Measurements from ENCODE around the gene SASS6. TPM values are rescaled to one million over a fixed set of nuclear protein-coding genes. Genes with fewer than 3 reads are reported as not detected.

Gene SASS6
- total and polyA plus RNA-seq, 9 of the 15 experiments (the other 6 are each of a cell fraction or from before 2014, with no cell fraction given), result 11.6 to 34.1 (median 18.0) TPM

- TF ChIP-seq MCM3 (IDR thresholded peaks at IDR 0.05) (no peak), HNRNPLL (IDR thresholded peaks at IDR 0.05; ENCODE audit: low read depth, low read length, poor library complexity, severe bottlenecking) (no peak), ARID3B (CRISPR knock-in tag; IDR thresholded peaks at IDR 0.05; ENCODE audit: borderline replicate concordance) (no peak), ZNF444 (CRISPR knock-in tag; IDR thresholded peaks at IDR 0.05) (no peak)
These were observed 5.5 kb downstream of the SASS6 start (continued) for GRCh38 chr1:100127226-100127625.

- in situ Hi-C loops (cut with MboI), result no loop called here
- BruUV-seq (replicated peaks), result no TSS peak
- Histone ChIP-seq H3K9me3 (replicated peaks; ENCODE audit: control insufficient read depth, insufficient read depth, low read depth, low read length) (no peaks in the 10 kb centered on the region), H3K79me2 (ENCODE audit: control insufficient read depth, insufficient read depth, low read length) (peaks cover 21% of the 10 kb centered on the region), H3K4me1 (replicated peaks in 1 of 2; ENCODE audit: control insufficient read depth in 2 of 2, insufficient read depth in 2 of 2, low read length in 2 of 2) (no peaks in the 10 kb centered on the region), H3K9ac (ENCODE audit: insufficient read depth in 1 of 2, low read depth in 2 of 2, low read length in 2 of 2) (no peak overlapping the region), H3K4me3 (no peak overlapping the region), H3K27me3 (ENCODE audit: control insufficient read depth in 2 of 2, insufficient read depth in 2 of 2, low read length in 2 of 2) (no peaks in the 10 kb centered on the region), H4K20me1 (replicated peaks; ENCODE audit: control insufficient read depth, insufficient read depth, low read length) (no peaks in the 10 kb centered on the region), H3K27ac (ENCODE audit: extremely low read depth, low read depth, low read length) (no peak overlapping the region), H2AFZ (ENCODE audit: low read depth, low read length) (no peak overlapping the region), H3K4me2 (ENCODE audit: insufficient read depth, low read length) (no peak overlapping the region), H3K9me1 (ENCODE audit: control insufficient read depth, insufficient read depth, low read length) (peaks cover 2% of the 10 kb centered on the region), H3K36me3 (ENCODE audit: control insufficient read depth, insufficient read depth, low read length) (peaks cover 76% of the 10 kb centered on the region)
- TF ChIP-seq ZNF699 (CRISPR knock-in tag; IDR thresholded peaks at IDR 0.05; ENCODE audit: insufficient replicate concordance) (no peak), ZNF24 (IDR thresholded peaks at IDR 0.05) (no peak), CREB3 (tag; conservative IDR thresholded peaks at IDR 0.05; ENCODE audit: low read depth) (no peak), MXD1 (CRISPR knock-in tag; IDR thresholded peaks at IDR 0.05; ENCODE audit: borderline replicate concordance, poor library complexity, severe bottlenecking) (no peak), ZNF384 (IDR thresholded peaks at IDR 0.05; ENCODE audit: low read depth, low read length) (no peak), ETV6 (IDR thresholded peaks at IDR 0.05; ENCODE audit: borderline replicate concordance in 1 of 2, low read depth in 2 of 2, low read length in 1 of 2) (no peak), ETV6 (CRISPR knock-in tag; IDR thresholded peaks at IDR 0.05; ENCODE audit: borderline replicate concordance) (no peak), NR1H2 (CRISPR knock-in tag; IDR thresholded peaks at IDR 0.05) (no peak), ZNF785 (CRISPR knock-in tag; IDR thresholded peaks at IDR 0.05) (no peak), STAT5A (IDR thresholded peaks at IDR 0.05; ENCODE audit: borderline replicate concordance, low read length) (no peak), HOXB6 (CRISPR knock-in tag; IDR thresholded peaks at IDR 0.05; ENCODE audit: borderline replicate concordance) (no peak), CBX8 (IDR thresholded peaks at IDR 0.05; ENCODE audit: borderline replicate concordance, extremely low read depth, low read depth, low read length, poor library complexity, severe bottlenecking) (no peak)
- no peak for DNase-seq (ENCODE audit: extremely low read depth in 1 of 4, low spot score in 3 of 4)
- intact Hi-C loops (cut with micrococcal nuclease), result no loop called here
- ChIA-PET POLR2A (interaction anchor here (1.5 kb wide), 1 partner anchor 8 kb away, joined by 4 read pairs; no protein-coding TSS in a partner anchor), CTCF (ENCODE audit: low intra/inter-chr PET ratio) (no interaction called here)
- ATAC-seq, result no peak
- FAIRE-seq, result no peak
- 62% methylated on average over 1 of the region's 1 CpG for WGBS (ENCODE audit: insufficient coverage, low coverage, missing lambda C conversion rate)
These were observed 10.6 kb downstream of the SASS6 start for GRCh38 chr1:100122177-100122576.

Data from K562 (cell line).